Measurements from ENCODE around the gene HES1.

Gene HES1

GRCh38 chr3:194169595-194169994 is 33.6 kb downstream of the HES1 start:
- no peak for FAIRE-seq

- no peak for FAIRE-seq
Observed at GRCh38 chr3:194170793-194171192, 34.8 kb downstream of the HES1 start.

- FAIRE-seq: no peak
Observed at GRCh38 chr3:194174406-194174805, 38.5 kb downstream of the HES1 start.

- FAIRE-seq: no peak
Observed at GRCh38 chr3:194174980-194175379, 39.0 kb downstream of the HES1 start.

- no peak for FAIRE-seq
Observed at GRCh38 chr3:194176274-194176991, 40.5 kb downstream of the HES1 start.

- no peak for FAIRE-seq
Observed at GRCh38 chr3:194177141-194177540, 41.2 kb downstream of the HES1 start.

GRCh38 chr3:194178128-194178527 is 42.2 kb downstream of the HES1 start:
- FAIRE-seq: no peak

GRCh38 chr3:194178669-194179068 is 42.7 kb downstream of the HES1 start:
- FAIRE-seq: no peak

GRCh38 chr3:194180570-194180969 is 44.6 kb downstream of the HES1 start:
- FAIRE-seq: no peak

GRCh38 chr3:194181612-194182529 is 45.9 kb downstream of the HES1 start:
- FAIRE-seq: no peak

- FAIRE-seq: no peak
Observed at GRCh38 chr3:194183271-194183670, 47.3 kb downstream of the HES1 start.

GRCh38 chr3:194184265-194184751 is 48.4 kb downstream of the HES1 start:
- no peak for FAIRE-seq

- no peak for FAIRE-seq
Observed at GRCh38 chr3:194184801-194185200, 48.9 kb downstream of the HES1 start.

- FAIRE-seq: no peak
Observed at GRCh38 chr3:194185221-194185620, 49.3 kb downstream of the HES1 start.

- no peak for FAIRE-seq
Observed at GRCh38 chr3:194187233-194187944, 51.4 kb downstream of the HES1 start.

Measured in colon (tissue), 2 donors.